GM12892 (cell line): ENCODE results near the gene PAPSS1.

ENCODE experiments used
- POLR2A ChIP-seq: IDR thresholded peaks from 2 replicates; pipeline ENCODE4 v1.6.1; 2011; ENCODE audit warnings: low read depth, low read length, control low read depth
- POLR2AphosphoS5 ChIP-seq: IDR thresholded peaks from 2 replicates; pipeline ENCODE4 v1.6.1; 2011; ENCODE audit warnings: low read depth, low read length, control low read depth

GRCh38 chr4:107701565-107701964 lies 18.5 kb downstream of the PAPSS1 start:
- TF ChIP-seq POLR2A = no peak
- no peak for TF ChIP-seq POLR2AphosphoS5
